ENCODE results near the gene PIGZ. TPM values are rescaled to one million over a fixed set of nuclear protein-coding genes. Genes with fewer than 3 reads are reported as not detected.

Gene PIGZ
- total RNA-seq, 1 experiment from 2014 or later = 1.4 TPM

- ATAC-seq (no peak), DNase-seq (ENCODE audit: low read depth, low spot score) (no peak)
- Histone ChIP-seq H3K9me3 (ENCODE audit: control insufficient read depth in 1 of 2, insufficient read depth in 1 of 2, low read depth in 1 of 2, low read length in 2 of 2) (peaks cover 3 to 5% of the 10 kb centered on the region in 2 experiments; a peak in 1 of 4 replicates), H3K36me3 (ENCODE audit: control insufficient read depth in 1 of 2, insufficient read depth in 2 of 2, low read length in 2 of 2) (no peaks in the 10 kb centered on the region), H3K9ac (ENCODE audit: low read length) (no peak overlapping the region), H3K9me2 (ENCODE audit: insufficient read depth) (no peaks in the 10 kb centered on the region), H3K27me3 (ENCODE audit: insufficient read depth, low read length) (no peaks in the 10 kb centered on the region), H4K20me1 (ENCODE audit: insufficient read depth) (no peaks in the 10 kb centered on the region), H3K4me1 (ENCODE audit: control insufficient read depth in 1 of 2, insufficient read depth in 2 of 2, low read length in 2 of 2) (peaks cover 0 to 4% of the 10 kb centered on the region in 2 experiments; a peak in 1 of 4 replicates), H3K79me2 (ENCODE audit: insufficient read depth, low read length) (no peaks in the 10 kb centered on the region), H3K4me3 (replicated peaks in 1 of 2; ENCODE audit: low read depth in 1 of 2, low read length in 2 of 2) (no peak overlapping the region), H3K27ac (ENCODE audit: low read depth, low read length) (no peak overlapping the region), H3K4me2 (ENCODE audit: low read length) (no peak overlapping the region), H2AFZ (ENCODE audit: low read depth, low read length, poor library complexity, severe bottlenecking) (no peak overlapping the region)
- TF ChIP-seq CTCF (IDR thresholded peaks at IDR 0.05 in 2 of 3, conservative IDR thresholded peaks at IDR 0.05 in 1 of 3; ENCODE audit: borderline replicate concordance in 1 of 3, insufficient read depth in 1 of 3, low read depth in 2 of 3, low read length in 2 of 3) = peak in 1 of 3 experiments; percentile 33; a peak in 2 of 6 replicates
- no peak for TF ChIP-seq ATF3 (IDR thresholded peaks at IDR 0.05)
- no peak for TF ChIP-seq FOSL1 (IDR thresholded peaks at IDR 0.05; ENCODE audit: low read depth)
- TF ChIP-seq SRF (IDR thresholded peaks at IDR 0.05; ENCODE audit: low read depth) = no peak
- TF ChIP-seq POLR2A (IDR thresholded peaks at IDR 0.05; ENCODE audit: borderline replicate concordance, extremely low read depth, insufficient read depth, insufficient read length) = no peak
- intact Hi-C loops (cut with micrococcal nuclease) = no loop called here
- no TSS peak for BruUV-seq (replicated peaks)
- ChIA-PET CTCF (no interaction called here), POLR2A (no interaction called here), RAD21 (ENCODE audit: low non-redundant PET in 1 of 2, low total read pairs in 2 of 2, uncharacterized antibody in 2 of 2, unreplicated experiment in 2 of 2) (no interaction called here)
Measured at GRCh38 chr3:196985954-196986885, 17.6 kb upstream of the PIGZ start.

GRCh38 chr3:196985298-196985697 is 16.7 kb upstream of the PIGZ start:
- Histone ChIP-seq H3K9ac (ENCODE audit: low read length) (no peak overlapping the region), H2AFZ (ENCODE audit: low read depth, low read length, poor library complexity, severe bottlenecking) (no peak overlapping the region), H3K4me2 (ENCODE audit: low read length) (no peak overlapping the region), H3K4me3 (replicated peaks in 1 of 2; ENCODE audit: low read depth in 1 of 2, low read length in 2 of 2) (no peak overlapping the region), H3K9me2 (ENCODE audit: insufficient read depth) (no peaks in the 10 kb centered on the region), H3K27ac (ENCODE audit: low read depth, low read length) (no peak overlapping the region), H3K36me3 (ENCODE audit: control insufficient read depth in 1 of 2, insufficient read depth in 2 of 2, low read length in 2 of 2) (no peaks in the 10 kb centered on the region), H3K4me1 (ENCODE audit: control insufficient read depth in 1 of 2, insufficient read depth in 2 of 2, low read length in 2 of 2) (peaks cover 0 to 4% of the 10 kb centered on the region in 2 experiments; a peak in 1 of 4 replicates), H3K79me2 (ENCODE audit: insufficient read depth, low read length) (no peaks in the 10 kb centered on the region), H4K20me1 (ENCODE audit: insufficient read depth) (no peaks in the 10 kb centered on the region), H3K27me3 (ENCODE audit: insufficient read depth, low read length) (no peaks in the 10 kb centered on the region), H3K9me3 (ENCODE audit: control insufficient read depth in 1 of 2, insufficient read depth in 1 of 2, low read depth in 1 of 2, low read length in 2 of 2) (peaks cover 3 to 5% of the 10 kb centered on the region in 2 experiments; a peak in 1 of 4 replicates)
- RAD21 ChIA-PET (ENCODE audit: low non-redundant PET in 1 of 2, low total read pairs in 2 of 2, uncharacterized antibody in 2 of 2, unreplicated experiment in 2 of 2) = no interaction called here
- POLR2A ChIA-PET = no interaction called here
- no peak for DNase-seq (ENCODE audit: low read depth, low spot score)
- ATAC-seq = no peak
- CTCF ChIA-PET = no interaction called here
- BruUV-seq (replicated peaks) = no TSS peak
- intact Hi-C loops (cut with micrococcal nuclease) = no loop called here
- no peak for TF ChIP-seq FOSL1 (IDR thresholded peaks at IDR 0.05; ENCODE audit: low read depth)
- TF ChIP-seq EZH2phosphoT487 (IDR thresholded peaks at IDR 0.05; ENCODE audit: borderline replicate concordance) = no peak
- TF ChIP-seq RAD21 (IDR thresholded peaks at IDR 0.05; ENCODE audit: low read depth) = no peak
- no peak for TF ChIP-seq SP1 (IDR thresholded peaks at IDR 0.05; ENCODE audit: low read depth)
- no peak for TF ChIP-seq POLR2AphosphoS5 (IDR thresholded peaks at IDR 0.05; ENCODE audit: low read depth, low read length)
- TF ChIP-seq CEBPB (IDR thresholded peaks at IDR 0.05; ENCODE audit: low read depth) = no peak
- no peak for TF ChIP-seq ZFX (IDR thresholded peaks at IDR 0.05)
- no peak for TF ChIP-seq SRF (IDR thresholded peaks at IDR 0.05; ENCODE audit: low read depth)
- TF ChIP-seq REST (IDR thresholded peaks at IDR 0.05; ENCODE audit: low read depth) = no peak
- no peak for TF ChIP-seq JUND (IDR thresholded peaks at IDR 0.05)
- TF ChIP-seq MAX (IDR thresholded peaks at IDR 0.05) = no peak
- TF ChIP-seq EZH2 (IDR thresholded peaks at IDR 0.05) = no peak

All from HCT116 (cell line).